ENCODE results near the gene CNTN5.

Gene CNTN5

DNA sequence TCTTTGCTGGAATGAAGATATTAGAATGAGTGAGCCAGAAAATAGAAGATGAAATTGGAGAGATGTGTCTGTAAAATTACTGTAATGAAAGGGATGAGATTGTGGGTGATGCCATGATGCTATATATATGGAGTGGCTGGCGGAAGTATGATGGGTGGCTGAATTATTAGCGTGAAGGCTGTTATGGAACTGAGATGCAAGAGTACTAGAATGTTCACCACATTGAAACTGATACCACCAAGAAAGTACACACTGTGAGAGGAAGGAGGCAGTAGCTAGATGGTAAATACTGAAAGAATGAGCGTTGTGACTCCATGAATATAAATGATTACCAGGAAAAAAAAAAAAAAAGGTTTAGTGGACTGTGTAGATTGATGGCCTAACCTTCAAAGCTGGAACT, 411.9 kb downstream of the CNTN5 start:
- in situ Hi-C loops (cut with HindIII; ENCODE audit: low pct_ligation_motif_present, low sequenced_read_pairs): no loop called here
- Histone ChIP-seq H3K4me3 (ENCODE audit: low read depth, low read length) (no peak overlapping the region), H3K27me3 (replicated peaks) (no peaks in the 10 kb centered on the region), H3K36me3 (replicated peaks) (no peaks in the 10 kb centered on the region), H3K27ac (no peak overlapping the region)
- no peak for DNase-seq
- TF ChIP-seq, protein P1, sequence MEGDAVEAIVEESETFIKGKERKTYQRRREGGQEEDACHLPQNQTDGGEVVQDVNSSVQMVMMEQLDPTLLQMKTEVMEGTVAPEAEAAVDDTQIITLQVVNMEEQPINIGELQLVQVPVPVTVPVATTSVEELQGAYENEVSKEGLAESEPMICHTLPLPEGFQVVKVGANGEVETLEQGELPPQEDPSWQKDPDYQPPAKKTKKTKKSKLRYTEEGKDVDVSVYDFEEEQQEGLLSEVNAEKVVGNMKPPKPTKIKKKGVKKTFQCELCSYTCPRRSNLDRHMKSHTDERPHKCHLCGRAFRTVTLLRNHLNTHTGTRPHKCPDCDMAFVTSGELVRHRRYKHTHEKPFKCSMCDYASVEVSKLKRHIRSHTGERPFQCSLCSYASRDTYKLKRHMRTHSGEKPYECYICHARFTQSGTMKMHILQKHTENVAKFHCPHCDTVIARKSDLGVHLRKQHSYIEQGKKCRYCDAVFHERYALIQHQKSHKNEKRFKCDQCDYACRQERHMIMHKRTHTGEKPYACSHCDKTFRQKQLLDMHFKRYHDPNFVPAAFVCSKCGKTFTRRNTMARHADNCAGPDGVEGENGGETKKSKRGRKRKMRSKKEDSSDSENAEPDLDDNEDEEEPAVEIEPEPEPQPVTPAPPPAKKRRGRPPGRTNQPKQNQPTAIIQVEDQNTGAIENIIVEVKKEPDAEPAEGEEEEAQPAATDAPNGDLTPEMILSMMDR (IDR thresholded peaks at IDR 0.05; ENCODE audit: low read depth, low read length, missing control alignments): no peak

DNA sequence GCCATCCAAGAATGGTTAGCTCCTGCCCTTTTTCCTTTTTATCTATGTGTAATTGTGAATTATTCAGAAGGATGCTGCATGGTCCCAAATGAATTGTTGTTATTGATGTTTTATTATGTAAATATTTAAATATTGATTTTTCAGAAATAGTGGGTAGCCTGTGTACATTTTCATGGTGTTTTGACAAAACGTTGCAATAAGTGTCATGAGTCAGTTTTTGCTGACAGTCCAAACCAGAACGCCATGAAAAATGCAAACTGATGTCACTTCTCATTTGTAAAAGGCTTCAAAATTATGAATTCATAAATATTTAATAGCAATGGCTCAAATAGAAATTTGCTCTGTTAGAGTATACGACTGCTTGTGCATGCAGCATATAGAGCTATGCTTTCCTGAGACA, 422.5 kb downstream of the CNTN5 start:
- H3K4me3 ChIP-seq (ENCODE audit: low read depth, low read length): no peak overlapping the region
- no peaks in the 10 kb centered on the region for H3K36me3 ChIP-seq (replicated peaks)
- H3K27ac ChIP-seq: no peak overlapping the region
- DNase-seq: no peak
- TF ChIP-seq, protein P1 (IDR thresholded peaks at IDR 0.05; ENCODE audit: low read depth, low read length, missing control alignments): no peak
- in situ Hi-C loops (cut with HindIII; ENCODE audit: low pct_ligation_motif_present, low sequenced_read_pairs): no loop called here
- no peaks in the 10 kb centered on the region for H3K27me3 ChIP-seq (replicated peaks)

DNA sequence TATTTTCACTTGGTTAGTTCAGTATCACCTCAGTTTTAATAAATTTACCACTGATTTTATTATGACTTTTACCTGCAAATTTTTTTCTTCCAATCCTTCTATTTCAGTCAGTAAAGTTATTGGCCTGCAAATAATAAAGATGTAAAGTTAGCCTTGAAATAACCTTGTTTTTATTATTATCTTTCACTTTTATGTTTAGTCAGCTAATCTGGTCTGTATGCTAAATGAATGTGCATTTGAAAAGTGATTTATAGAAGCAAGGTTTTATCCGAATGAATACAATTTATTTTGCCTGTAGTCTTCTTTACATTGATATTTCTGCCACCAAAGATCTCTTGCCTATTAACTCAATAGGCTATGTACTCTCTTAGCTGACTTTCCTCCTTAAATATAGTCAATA, 425.7 kb downstream of the CNTN5 start:
- in situ Hi-C loops (cut with HindIII; ENCODE audit: low pct_ligation_motif_present, low sequenced_read_pairs): no loop called here

DNA sequence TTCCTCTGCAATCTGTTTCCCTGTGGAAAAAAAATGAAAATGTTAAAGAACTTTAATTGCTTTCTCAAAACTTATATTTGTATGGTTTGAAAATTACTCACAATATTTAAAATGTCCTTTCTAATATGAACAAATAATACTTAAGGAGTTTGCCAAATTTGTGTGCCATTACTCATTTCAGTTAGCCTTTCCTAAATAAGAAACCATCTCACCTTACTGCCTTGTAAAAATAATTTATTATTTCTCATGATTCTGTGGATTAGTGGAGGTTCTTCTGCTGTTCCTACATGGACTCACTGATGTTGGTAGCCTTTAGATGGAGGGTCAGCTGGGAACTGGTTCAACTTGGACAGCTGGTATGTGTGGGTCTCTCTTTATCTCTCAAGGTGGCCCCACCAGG, 428.6 kb downstream of the CNTN5 start:
- in situ Hi-C loops (cut with HindIII; ENCODE audit: low pct_ligation_motif_present, low sequenced_read_pairs): no loop called here
- DNase-seq: no peak
- Histone ChIP-seq H3K36me3 (replicated peaks) (no peaks in the 10 kb centered on the region), H3K27ac (no peak overlapping the region), H3K4me3 (ENCODE audit: low read depth, low read length) (no peak overlapping the region), H3K27me3 (replicated peaks) (no peaks in the 10 kb centered on the region)
- TF ChIP-seq, protein P1 (IDR thresholded peaks at IDR 0.05; ENCODE audit: low read depth, low read length, missing control alignments): no peak

More for the DNA sequence above, 425.7 kb downstream of the CNTN5 start:
- no peaks in the 10 kb centered on the region for H3K27me3 ChIP-seq (replicated peaks)
- H3K36me3 ChIP-seq (replicated peaks): no peaks in the 10 kb centered on the region
- no peak for DNase-seq
- TF ChIP-seq, protein P1 (IDR thresholded peaks at IDR 0.05; ENCODE audit: low read depth, low read length, missing control alignments): no peak
- no peak overlapping the region for H3K4me3 ChIP-seq (ENCODE audit: low read depth, low read length)
- no peak overlapping the region for H3K27ac ChIP-seq

DNA sequence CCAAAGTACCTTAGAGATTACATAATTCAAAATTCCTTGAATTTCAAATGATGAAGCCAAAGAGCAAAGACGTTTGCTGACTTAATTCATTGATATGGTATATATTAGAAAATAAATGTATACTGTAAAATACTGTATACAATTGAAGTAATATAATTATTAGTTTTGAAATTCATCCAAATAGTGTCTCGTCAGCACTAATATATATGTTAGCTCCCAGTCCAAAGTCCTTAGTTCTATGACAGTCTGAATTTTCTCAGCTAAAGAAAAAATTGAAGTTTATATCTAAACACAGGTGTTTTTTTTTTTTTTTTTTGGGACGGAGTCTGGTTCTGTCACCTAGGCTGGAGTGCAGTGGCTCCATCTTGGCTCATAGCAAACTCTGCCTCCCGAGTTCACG, 431.3 kb downstream of the CNTN5 start:
- H3K27me3 ChIP-seq (replicated peaks): no peaks in the 10 kb centered on the region
- no peaks in the 10 kb centered on the region for H3K36me3 ChIP-seq (replicated peaks)
- in situ Hi-C loops (cut with HindIII; ENCODE audit: low pct_ligation_motif_present, low sequenced_read_pairs): no loop called here
- no peak overlapping the region for H3K4me3 ChIP-seq (ENCODE audit: low read depth, low read length)
- TF ChIP-seq, protein P1 (IDR thresholded peaks at IDR 0.05; ENCODE audit: low read depth, low read length, missing control alignments): no peak
- H3K27ac ChIP-seq: no peak overlapping the region
- DNase-seq: no peak

DNA sequence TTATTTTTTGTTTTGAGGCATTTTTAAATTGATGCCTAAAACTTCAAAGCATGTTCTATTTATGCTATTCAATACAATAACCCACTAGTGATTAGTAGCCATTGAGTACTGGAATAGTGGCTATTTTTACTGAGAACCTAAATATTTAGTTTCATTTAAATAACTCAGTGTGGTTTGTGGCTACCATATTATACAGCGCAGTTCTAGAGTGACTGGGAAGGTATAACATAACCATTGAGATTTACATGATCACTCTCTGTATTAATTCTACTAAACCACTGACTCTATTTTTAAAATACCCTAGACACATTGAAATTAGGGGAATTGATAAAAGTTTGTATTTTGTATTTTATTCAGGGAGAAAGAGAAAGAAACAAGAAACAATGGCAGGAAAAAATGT, 441.2 kb downstream of the CNTN5 start:
- Histone ChIP-seq H3K27ac (no peak overlapping the region), H3K36me3 (replicated peaks) (no peaks in the 10 kb centered on the region), H3K27me3 (replicated peaks) (no peaks in the 10 kb centered on the region), H3K4me3 (ENCODE audit: low read depth, low read length) (no peak overlapping the region)
- TF ChIP-seq, protein P1 (IDR thresholded peaks at IDR 0.05; ENCODE audit: low read depth, low read length, missing control alignments): no peak
- in situ Hi-C loops (cut with HindIII; ENCODE audit: low pct_ligation_motif_present, low sequenced_read_pairs): no loop called here
- DNase-seq: no peak
